Cardiac fibroblast (primary cell): ENCODE measurements around the gene MAGI1.
"Not testable (repeated sequence)": the region's sequence is repeated elsewhere in the genome, so short reads cannot be mapped to it uniquely, and the experiment has no call there.

ENCODE experiments used
- DNase-seq, 2 donors: peaks; one replicate each; pipeline versions ENCODE4 v3.0.0 to v3.0.0-alpha.2; 2010; ENCODE audit warnings: low read depth in 2 of 2
- H3K4me3 ChIP-seq, 2 donors: replicated peaks in 1 of 2; 1 replicate in 1 of 2; 2 replicates in 1 of 2; pipeline ENCODE4 v1.5.1; 2011; ENCODE audit warnings: low read depth in 2 of 2, low read length in 2 of 2, mild to moderate bottlenecking in 2 of 2, moderate library complexity in 1 of 2
- CTCF ChIP-seq: IDR thresholded peaks from one replicate; pipeline ENCODE4 v1.5.1; 2011; ENCODE audit warnings: low read depth, mild to moderate bottlenecking, low read length, inconsistent platforms

Gene MAGI1

DNA sequence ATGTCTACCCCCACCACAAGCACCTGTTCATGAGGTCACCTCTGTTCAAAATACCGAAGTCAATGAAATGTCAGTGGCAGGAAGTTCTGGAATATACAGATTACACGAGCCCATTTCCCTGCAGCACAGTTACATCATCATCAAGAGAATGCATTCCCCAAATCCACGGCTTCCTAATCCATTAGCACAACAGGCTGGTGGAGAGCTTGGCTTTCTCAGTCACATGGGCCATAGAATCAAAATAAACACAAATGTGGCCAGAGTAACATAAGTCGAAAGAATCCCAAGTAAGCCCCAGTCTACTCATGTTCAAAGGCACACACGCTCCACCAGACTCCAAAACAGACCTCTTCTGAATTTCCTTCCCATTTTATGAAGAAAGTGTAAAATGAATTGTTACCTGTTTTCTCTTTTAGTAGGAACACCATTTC lies 419.3 kb downstream of the MAGI1 start:
- DNase-seq, result peak; percentile 12 to 16
- H3K4me3 ChIP-seq, result no peak overlapping the region
- no peak for TF ChIP-seq CTCF

DNA sequence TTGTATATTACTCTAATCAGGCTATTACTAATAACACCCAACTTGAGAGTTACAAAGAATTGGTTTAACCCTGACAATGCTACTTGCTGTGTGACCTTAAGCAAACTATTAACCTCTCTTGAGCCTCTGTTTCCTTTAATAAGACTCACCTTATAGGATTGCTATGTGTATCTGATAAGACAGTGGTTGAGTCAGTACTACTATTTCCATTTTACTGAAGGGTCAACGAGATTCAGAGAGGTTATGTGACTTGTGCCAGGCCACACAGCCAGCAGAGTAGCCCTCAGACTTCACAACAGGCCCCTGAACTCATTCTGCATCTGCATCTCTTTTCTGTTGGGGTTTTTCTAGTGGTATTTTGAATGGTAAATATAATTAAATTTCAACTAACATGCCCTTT lies 420.1 kb downstream of the MAGI1 start:
- no peak for TF ChIP-seq CTCF
- no peak overlapping the region for H3K4me3 ChIP-seq
- DNase-seq, result no peak

- no peak overlapping the region for H3K4me3 ChIP-seq
- TF ChIP-seq CTCF, result no peak
- DNase-seq, result no peak
Observed at GRCh38 chr3:65617787-65618186, 420.9 kb downstream of the MAGI1 start.

- DNase-seq, result no peak
- no peak overlapping the region for H3K4me3 ChIP-seq
- no peak for TF ChIP-seq CTCF
Observed at GRCh38 chr3:65617209-65617608, 421.5 kb downstream of the MAGI1 start.

DNA sequence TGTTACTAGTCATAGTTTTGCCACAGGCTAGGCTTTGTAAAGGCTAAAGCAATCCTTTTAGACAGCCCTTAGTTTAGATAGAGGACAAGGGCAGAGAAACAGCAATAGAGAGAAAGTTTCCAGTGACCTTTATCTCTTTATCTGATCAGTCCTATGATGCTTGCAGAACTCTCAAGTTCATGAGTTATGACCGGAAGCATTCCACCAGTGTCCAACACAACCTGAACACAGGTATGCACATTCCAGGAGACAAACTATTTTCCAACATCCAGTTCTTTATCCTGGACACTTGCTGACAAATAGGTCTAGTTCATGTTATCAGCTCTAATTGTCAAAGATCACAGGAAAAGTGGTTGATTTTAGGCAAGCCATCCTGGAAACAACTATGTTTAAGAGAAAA lies 422.2 kb downstream of the MAGI1 start:
- DNase-seq, result no peak
- TF ChIP-seq CTCF, result no peak
- no peak overlapping the region for H3K4me3 ChIP-seq

- no peak overlapping the region for H3K4me3 ChIP-seq
- DNase-seq, result no peak
- TF ChIP-seq CTCF, result no peak
Observed at GRCh38 chr3:65615329-65615728, 423.4 kb downstream of the MAGI1 start.

GRCh38 chr3:65614585-65614984 lies 424.1 kb downstream of the MAGI1 start:
- DNase-seq, result no peak
- no peak overlapping the region for H3K4me3 ChIP-seq
- TF ChIP-seq CTCF, result no peak

- not testable (repeated sequence) for H3K4me3 ChIP-seq, DNase-seq
Observed at GRCh38 chr3:65607965-65608460, 430.7 kb downstream of the MAGI1 start.
